GM13977 (cell line): ENCODE measurements around the gene TPX2.

ENCODE experiments used
- DNase-seq: peaks from one replicate; pipeline ENCODE4 v3.0.0; 2012; ENCODE audit warnings: low spot score
- CTCF ChIP-seq: IDR thresholded peaks from 2 replicates; pipeline ENCODE4 v1.5.1; 2012; ENCODE audit warnings: mild to moderate bottlenecking, control low read depth; ENCODE audit not compliant: insufficient read depth; ENCODE audit errors: extremely low read depth, missing control alignments
- in situ Hi-C: fragments of 300-500 bp; cut with MboI; formaldehyde crosslinking; loops from one replicate; pipeline ENCODE4 v1.12.0; 2022; ENCODE audit warnings: low sequenced_read_pairs, low pct_unique_long_range_greater_than_20kb, mixed read lengths, inconsistent platforms; ENCODE audit not compliant: unreplicated experiment

Gene TPX2

GRCh38 chr20:31695849-31696804, 43.0 kb upstream of the TPX2 start:
- no peak for DNase-seq
- in situ Hi-C loops, result no loop called here
- no peak for TF ChIP-seq CTCF

GRCh38 chr20:31698243-31698802, 40.8 kb upstream of the TPX2 start:
- no peak for TF ChIP-seq CTCF
- no peak for DNase-seq

GRCh38 chr20:31698803-31699718, 40.0 kb upstream of the TPX2 start:
- TF ChIP-seq CTCF, result no peak
- in situ Hi-C loops, result no loop called here
- peak; percentile 78 for DNase-seq

More at GRCh38 chr20:31698243-31698802, 40.8 kb upstream of the TPX2 start:
- in situ Hi-C loops, result no loop called here

- in situ Hi-C loops, result no loop called here
- DNase-seq, result no peak
- TF ChIP-seq CTCF, result no peak
Observed at GRCh38 chr20:31699801-31700728, 39.0 kb upstream of the TPX2 start.

GRCh38 chr20:31700747-31701146, 38.3 kb upstream of the TPX2 start:
- TF ChIP-seq CTCF, result no peak
- in situ Hi-C loops, result no loop called here
- no peak for DNase-seq
